HCEC 1CT (cell line): ENCODE data around the gene MON2.
A peak's percentile ranks its signal among the peaks of the same experiment; 100 is the strongest.
"Not testable (repeated sequence)": the region's sequence is repeated elsewhere in the genome, so short reads cannot be mapped to it uniquely, and the experiment has no call there.

ENCODE experiments used
- DNase-seq: peaks from one replicate; pipeline ENCODE4 v3.0.0-alpha.2; 2017

Gene MON2

GRCh38 chr12:62466594-62467491 is at the start of gene MON2:
Gene MON2, plus strand, starts transcription at chr12:62466826. Its CDS starts 382 bp downstream, at chr12:62467208.
- DNase-seq: peak; percentile 82

DNA sequence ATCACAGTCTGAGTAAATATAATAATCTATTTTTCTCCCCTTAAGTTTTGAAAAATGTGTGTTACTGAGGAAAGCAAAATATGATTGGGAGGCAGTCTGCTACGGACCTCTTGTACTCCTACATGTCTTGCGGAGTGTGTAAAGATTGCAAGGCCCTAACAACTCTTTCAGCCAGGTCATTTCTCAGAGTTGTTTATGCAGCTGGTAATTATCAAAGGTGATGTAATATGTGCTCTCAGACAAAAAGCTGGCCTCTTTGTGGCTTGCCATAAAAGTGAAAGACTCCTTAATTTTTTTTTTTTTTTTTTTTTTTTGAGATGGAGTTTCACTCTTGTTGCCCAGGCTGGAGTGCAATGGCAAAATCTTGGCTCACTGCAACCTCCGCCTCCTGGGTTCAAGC is 40.5 kb upstream of the MON2 start:
- DNase-seq: no peak

DNA sequence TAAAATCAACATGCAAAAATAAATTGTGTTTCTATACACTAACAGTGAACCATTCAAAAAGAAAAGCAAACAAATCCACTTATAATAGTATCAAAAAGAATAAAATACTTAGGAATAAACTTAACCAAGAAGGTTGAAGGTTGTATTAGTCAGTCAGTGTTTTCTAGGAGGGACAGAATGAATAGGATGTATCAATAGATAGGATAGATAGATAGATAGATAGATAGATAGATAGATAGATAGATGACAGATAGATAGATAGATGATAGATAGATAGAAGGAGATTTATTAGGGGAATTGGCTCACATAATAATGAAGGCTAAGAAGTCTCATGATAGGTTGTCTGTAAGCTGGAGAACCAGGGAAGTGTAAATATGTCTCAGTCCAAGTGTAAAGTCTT is 37.2 kb upstream of the MON2 start:
- no peak for DNase-seq

DNA sequence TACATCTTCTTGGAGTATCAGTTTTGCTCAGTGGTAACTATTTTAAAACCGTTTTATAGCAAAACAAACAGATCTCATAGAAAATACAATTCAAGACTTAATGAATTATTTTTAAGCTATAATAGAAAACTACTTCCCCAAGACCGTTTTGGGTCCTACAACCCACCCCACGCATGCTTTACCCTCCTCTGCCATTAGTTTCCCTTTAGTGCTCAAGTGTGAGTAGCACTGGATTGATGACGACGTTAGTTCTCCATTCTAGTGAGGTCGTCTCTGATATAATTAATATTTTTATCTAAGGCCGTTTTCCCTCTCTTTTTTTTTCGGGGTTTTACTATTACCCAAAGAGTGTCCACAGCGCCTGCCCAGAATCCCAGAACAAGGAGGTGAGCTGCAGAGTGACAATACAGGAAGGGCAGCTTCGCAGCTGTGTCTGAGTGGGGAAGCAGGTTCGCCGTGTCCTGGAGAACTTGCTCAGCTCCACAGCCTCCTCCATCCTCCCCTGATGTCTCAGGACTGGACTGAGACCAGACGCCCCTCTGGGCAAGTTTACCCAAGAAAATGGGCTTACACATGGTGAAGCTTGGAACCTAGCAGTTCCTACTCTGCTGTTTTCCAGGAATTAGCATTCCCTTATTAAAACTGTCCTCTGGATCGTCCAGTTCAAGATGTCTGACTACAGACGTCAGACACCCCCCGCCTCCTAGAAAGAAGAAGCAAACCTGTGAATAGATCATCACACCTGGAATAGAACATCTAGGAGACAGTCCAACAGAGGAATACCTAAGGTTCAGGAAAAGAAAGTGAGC is 31.9 kb upstream of the MON2 start:
- DNase-seq: no peak

DNA sequence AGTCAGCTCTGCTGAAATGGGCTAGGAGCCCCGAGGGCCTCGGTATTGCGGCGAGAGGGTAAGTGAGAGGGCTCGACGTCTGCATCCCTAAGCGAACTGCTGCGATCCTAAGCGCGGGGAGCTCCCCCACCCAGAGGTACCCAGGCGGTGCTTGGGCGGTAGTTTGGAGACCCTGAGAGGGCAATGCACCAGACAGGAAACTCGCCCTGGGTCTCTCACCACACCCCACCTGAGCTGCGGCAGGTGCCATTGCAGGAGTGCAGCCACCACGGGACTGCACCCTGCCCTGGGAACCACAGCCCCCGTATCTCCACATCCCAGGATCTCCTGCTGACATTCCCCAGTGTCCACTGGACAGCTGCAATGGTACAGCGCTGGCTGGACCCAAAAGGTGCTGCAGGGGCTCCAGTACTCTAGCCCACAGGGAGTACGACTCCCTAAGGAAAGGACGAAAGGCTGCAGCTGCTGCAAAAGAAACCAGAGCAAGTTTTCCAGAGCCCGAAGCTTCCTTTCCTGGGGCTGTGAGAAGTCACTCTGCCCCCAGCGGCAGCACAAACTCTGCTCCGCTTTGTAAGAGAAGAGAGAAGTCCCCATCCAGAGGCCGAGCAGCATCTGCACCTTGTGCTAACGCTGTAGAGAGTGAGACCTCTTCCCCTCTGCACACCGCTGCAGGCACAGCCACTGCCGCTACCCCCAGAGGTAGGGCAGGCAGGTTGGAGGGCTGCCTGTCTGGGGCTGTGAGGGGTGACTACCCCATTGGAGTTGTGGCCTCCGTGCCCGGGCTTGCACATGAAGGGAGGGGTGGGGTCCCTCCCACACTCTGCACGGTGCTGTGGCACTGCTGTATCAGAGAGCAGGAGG is 31.1 kb upstream of the MON2 start:
- DNase-seq: peak; percentile 68

DNA sequence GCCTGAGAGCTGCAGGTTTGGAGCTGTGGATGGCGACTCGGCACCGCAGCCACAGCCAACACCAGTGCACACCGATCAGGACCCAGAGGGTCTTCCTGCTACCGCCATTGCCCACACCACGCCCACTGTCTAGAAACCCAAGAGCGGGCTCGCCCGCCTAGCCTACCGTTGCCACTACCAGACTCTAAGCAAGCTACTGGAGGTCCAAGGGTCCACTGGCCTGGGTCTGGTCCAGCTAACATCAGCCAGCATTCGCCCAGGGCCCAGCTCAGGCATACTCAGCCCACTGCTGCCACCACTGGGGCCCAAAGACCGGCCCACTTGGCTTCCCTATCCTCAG is 30.5 kb upstream of the MON2 start:
- DNase-seq: no peak

GRCh38 chr12:62438098-62438692 is 28.4 kb upstream of the MON2 start:
- DNase-seq: peak; percentile 44

- no peak for DNase-seq
These were observed 19.7 kb upstream of the MON2 start for GRCh38 chr12:62446754-62447452.

GRCh38 chr12:62448436-62448835 is 18.2 kb upstream of the MON2 start:
- no peak for DNase-seq

- DNase-seq: not testable (repeated sequence)
These were observed 11.2 kb upstream of the MON2 start for GRCh38 chr12:62455429-62455828.

- no peak for DNase-seq
These were observed 8.0 kb upstream of the MON2 start for GRCh38 chr12:62458626-62459025.

GRCh38 chr12:62459976-62460375 is 6.7 kb upstream of the MON2 start:
- DNase-seq: no peak

- DNase-seq: not testable (repeated sequence)
These were observed 5.3 kb upstream of the MON2 start for GRCh38 chr12:62461171-62461837.

DNA sequence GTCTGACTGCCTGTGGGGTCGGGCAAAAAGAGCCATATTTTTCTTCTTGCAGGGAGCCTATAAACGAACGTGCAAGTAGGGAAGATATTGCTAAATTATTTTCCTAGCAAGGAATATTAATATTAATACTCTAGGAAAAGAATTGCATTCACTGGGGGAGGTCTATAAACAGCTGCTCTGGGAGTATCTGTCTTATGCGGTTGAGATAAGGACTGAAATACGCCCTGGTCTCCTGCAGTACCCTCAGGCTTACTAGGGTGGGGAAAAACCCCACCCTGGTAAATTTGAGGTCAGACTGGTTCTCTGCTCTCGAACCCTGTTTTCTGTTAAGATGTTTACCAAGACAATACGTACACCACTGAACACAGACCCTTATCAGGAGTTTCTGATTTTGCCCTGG is 3.4 kb upstream of the MON2 start:
- not testable (repeated sequence) for DNase-seq

- DNase-seq: peak; percentile 43
These were observed 520 bp upstream of the MON2 start for GRCh38 chr12:62466018-62466593.

- DNase-seq: no peak
These were observed 1.8 kb downstream of the MON2 start for GRCh38 chr12:62468397-62468796.

- no peak for DNase-seq
These were observed 2.3 kb downstream of the MON2 start for GRCh38 chr12:62468935-62469334.

DNA sequence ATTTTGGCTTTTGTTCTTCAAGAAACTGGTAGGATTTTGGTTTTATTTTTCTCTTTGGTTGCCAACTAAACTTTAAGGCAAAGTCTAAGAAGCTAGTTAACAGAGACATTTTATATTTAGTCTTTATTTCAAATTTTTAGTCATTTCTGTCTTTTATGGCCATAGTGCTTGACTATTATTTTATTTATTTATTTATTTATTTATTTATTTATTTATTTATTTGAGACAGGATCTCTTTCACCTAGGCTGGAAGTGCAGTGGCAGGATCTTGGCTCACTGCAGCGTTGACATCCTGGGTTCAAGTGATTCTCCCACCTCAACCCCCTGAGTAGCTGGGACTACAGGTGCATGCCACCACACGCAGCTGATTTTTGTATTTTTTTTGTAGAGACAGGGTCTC is 3.1 kb downstream of the MON2 start:
- DNase-seq: no peak

DNA sequence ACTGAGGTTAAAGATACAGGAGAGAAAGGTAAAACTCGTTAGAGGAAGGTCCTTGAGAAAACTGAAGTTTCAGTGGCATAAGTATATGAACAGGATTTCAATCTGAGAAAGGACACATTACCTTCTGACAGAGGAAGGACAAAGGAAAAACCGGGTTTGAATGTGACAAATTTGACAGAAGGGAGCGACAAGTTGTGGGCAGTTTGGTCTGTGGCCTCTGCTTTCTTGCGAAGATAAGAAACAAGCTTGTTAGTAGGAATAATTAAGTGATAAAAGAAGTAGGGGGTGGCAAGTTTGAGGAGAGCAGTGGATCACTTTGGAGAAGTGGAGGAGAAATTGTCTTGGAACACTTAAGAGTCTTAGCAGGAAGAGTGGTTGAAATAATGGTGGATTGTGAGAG is 5.1 kb downstream of the MON2 start:
- DNase-seq: no peak

DNA sequence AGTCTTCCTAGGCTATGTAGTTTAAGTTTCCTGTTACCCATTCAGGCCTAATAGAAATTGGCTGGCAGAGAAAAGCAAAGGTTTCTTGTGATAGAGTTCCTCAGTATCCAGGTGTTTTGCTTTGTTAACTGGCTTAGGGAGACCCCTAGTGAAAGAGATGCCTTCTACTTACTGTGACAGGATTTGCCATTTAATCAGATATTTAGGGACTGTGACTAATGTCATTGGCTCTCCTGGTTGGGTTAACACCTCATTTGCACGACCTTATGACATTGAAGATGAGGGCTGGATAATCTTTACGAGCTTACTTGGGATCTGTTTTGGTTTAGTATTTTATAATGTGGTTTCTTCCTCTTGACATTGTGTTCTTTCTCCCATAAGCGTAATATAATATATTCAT is 5.8 kb downstream of the MON2 start:
- DNase-seq: no peak
